ENCODE data around the gene ITPRID1.

DNA sequence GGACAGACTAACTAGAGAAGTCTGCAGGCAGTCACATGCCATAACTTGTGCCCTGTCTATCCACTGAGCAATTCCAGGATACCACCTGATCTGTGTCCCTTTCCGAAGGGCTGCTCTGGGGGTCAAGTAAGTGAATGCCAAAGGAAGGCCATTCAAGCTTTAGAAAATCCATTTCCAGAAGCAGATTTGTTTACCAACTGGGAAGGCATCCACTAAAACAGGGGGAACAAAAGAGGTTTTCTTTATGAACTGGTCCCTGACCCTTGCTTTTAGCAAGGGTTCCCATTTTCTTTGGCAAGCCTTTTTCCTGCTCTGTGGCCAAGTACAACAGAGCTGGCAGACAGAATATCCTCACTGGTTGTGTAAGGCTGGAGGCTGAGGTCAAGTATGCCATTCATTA, 36.5 kb downstream of the ITPRID1 start:
- TF ChIP-seq SRF (IDR thresholded peaks at IDR 0.05; ENCODE audit: low read depth, low read length): no peak
- no peak for TF ChIP-seq CHD4 (IDR thresholded peaks at IDR 0.05; ENCODE audit: borderline replicate concordance, low read length)
- no peak for TF ChIP-seq FOXJ3 (CRISPR knock-in tag; IDR thresholded peaks at IDR 0.05; ENCODE audit: borderline replicate concordance)
- TF ChIP-seq, protein P1, sequence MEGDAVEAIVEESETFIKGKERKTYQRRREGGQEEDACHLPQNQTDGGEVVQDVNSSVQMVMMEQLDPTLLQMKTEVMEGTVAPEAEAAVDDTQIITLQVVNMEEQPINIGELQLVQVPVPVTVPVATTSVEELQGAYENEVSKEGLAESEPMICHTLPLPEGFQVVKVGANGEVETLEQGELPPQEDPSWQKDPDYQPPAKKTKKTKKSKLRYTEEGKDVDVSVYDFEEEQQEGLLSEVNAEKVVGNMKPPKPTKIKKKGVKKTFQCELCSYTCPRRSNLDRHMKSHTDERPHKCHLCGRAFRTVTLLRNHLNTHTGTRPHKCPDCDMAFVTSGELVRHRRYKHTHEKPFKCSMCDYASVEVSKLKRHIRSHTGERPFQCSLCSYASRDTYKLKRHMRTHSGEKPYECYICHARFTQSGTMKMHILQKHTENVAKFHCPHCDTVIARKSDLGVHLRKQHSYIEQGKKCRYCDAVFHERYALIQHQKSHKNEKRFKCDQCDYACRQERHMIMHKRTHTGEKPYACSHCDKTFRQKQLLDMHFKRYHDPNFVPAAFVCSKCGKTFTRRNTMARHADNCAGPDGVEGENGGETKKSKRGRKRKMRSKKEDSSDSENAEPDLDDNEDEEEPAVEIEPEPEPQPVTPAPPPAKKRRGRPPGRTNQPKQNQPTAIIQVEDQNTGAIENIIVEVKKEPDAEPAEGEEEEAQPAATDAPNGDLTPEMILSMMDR (CRISPR knock-in tag; IDR thresholded peaks at IDR 0.05): no peak
- TF ChIP-seq POLR2AphosphoS5 (IDR thresholded peaks at IDR 0.05; ENCODE audit: low read depth, low read length): no peak
- no peak for TF ChIP-seq XRCC5 (optimal IDR thresholded peaks at IDR 0.05; ENCODE audit: low read length)
- no peak for TF ChIP-seq THYN1 (CRISPR knock-in tag; IDR thresholded peaks at IDR 0.05; ENCODE audit: borderline replicate concordance, low read depth)
- no peak for TF ChIP-seq BRD4 (CRISPR knock-in tag; IDR thresholded peaks at IDR 0.05)
- TF ChIP-seq ARHGAP35 (CRISPR knock-in tag; IDR thresholded peaks at IDR 0.05; ENCODE audit: borderline replicate concordance): no peak
- TF ChIP-seq NFYB (CRISPR knock-in tag; IDR thresholded peaks at IDR 0.05): no peak
- TF ChIP-seq POLR2A (IDR thresholded peaks at IDR 0.05; ENCODE audit: insufficient read depth in 1 of 2, low read depth in 2 of 2, low read length in 2 of 2): no peak
- TF ChIP-seq, protein P2, sequence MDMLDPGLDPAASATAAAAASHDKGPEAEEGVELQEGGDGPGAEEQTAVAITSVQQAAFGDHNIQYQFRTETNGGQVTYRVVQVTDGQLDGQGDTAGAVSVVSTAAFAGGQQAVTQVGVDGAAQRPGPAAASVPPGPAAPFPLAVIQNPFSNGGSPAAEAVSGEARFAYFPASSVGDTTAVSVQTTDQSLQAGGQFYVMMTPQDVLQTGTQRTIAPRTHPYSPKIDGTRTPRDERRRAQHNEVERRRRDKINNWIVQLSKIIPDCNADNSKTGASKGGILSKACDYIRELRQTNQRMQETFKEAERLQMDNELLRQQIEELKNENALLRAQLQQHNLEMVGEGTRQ (IDR thresholded peaks at IDR 0.05; ENCODE audit: low read depth, low read length): no peak
- TF ChIP-seq, protein P2 (CRISPR knock-in tag; IDR thresholded peaks at IDR 0.05; ENCODE audit: borderline replicate concordance): no peak

All from HepG2 (cell line).